NCI-H524 (cell line): ENCODE results near the gene TMEM221.
"Not testable (repeated sequence)": the region's sequence is repeated elsewhere in the genome, so short reads cannot be mapped to it uniquely, and the experiment has no call there.

ENCODE experiments used
- DNase-seq, 2 experiments: peaks; one replicate each; lab custom pipeline; 2025; lab: John Stamatoyannopoulos, UW

Gene TMEM221

DNA sequence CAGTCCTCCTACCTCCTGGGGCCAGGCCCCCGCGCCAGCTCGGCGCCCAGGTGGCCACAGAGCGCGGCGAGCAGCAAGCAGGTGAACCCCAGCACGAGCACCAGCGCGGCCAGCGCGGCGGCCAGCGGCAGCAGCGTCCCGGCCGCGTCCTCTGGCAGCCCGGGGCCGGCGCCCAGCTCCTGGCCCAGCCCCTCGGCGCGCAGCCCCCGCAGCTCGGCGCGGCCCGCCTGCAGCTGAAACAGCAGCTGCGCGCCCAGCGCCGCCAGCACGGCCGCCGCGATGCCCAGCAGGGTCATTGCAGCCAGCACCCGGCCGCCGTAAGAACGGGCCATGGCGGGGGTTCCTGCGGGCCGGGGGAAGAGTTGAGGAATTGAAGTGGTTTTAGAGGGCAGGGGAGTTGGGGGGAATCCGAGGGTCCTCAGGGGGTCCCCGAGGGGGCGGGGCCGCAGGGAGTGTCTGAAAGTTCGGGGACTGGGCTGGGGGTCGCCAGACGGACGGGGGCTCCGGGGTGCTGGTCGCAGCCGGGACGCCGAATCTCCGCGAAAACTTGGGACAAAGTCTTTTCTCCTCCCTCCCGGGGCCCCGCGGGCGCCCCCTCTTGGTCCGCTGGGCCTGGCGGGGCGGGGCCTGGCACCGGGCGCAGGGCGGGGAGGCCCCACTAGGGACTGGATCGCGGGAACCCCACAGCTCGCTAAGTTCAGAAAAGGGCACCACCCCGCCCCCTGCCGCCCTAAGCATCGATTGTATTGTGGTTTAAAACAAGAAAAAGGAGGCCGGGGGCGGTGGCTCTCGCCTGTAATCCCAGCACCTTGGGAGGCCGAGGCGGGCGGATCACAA lies at the start of gene TMEM221:
Gene TMEM221 (minus strand): TSS at position 538 of the 837 bp plus-strand sequence. CDS start 206 bp downstream, at position 332.
- DNase-seq, result peak in 1 of 2 experiments; percentile 25

DNA sequence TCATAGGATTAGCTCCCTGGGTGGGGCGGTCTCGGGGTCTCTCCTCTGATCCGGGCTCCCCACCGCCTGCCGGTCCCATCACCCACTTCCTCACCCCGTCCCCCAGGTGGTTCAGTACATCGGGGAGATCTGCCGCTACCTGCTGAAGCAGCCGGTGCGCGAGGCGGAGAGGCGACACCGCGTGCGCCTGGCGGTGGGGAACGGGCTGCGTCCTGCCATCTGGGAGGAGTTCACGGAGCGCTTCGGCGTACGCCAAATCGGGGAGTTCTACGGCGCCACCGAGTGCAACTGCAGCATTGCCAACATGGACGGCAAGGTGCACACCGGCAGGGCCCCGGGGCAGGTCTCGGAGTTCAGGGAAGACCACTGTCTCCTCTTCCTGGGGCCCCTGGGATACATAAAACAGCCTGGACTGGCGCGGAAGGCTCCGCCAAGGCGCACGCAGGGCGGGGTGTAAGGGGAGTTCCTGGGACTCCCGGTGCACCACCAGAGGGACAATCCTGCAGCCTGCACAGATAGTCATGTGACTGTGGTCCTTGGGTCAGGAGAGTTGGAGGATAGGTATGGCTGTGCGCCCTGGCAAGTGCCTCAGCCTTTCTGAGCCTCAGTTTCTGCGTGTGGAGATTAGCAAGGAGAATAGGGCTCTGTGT lies 48.8 kb upstream of the TMEM221 start:
- DNase-seq, result no peak

DNA sequence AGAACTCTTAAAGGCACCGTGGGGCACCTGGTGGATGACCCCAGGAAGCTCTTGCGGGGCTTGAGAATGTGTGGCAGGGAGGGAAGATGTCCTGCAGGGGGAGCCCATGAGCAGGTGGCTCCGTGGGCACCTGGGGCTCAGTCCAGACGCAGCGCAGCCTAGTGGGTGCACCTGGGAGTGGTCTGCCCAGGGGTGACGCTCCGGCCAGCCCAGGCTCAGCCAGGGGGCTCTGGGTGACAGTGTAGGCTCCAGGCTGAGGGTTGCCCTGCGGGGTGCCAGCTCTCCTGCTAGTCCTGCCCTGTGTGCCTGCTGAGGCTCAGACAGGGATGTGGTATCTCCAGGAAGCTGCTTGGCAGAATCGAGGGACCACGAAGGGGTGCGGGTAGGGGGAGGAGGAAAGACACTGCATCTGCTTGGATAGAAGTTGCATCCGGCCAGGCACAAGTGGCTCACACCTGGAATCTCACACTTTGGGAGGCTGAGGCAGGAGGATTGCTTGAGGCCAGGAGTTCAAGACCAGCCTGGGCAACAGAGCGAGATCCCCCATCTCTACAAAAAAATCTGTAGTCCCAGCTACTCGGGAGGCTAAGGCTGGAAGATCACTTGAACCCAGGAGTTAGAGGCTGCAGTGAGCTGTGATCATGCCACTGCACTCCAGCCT lies 48.0 kb upstream of the TMEM221 start:
- peak; percentile 79 to 80 for DNase-seq

- DNase-seq, result peak in 1 of 2 experiments; percentile 78
Measured at GRCh38 chr19:17495639-17496296, 47.3 kb upstream of the TMEM221 start.

- DNase-seq, result no peak
Measured at GRCh38 chr19:17491287-17491686, 42.8 kb upstream of the TMEM221 start.

DNA sequence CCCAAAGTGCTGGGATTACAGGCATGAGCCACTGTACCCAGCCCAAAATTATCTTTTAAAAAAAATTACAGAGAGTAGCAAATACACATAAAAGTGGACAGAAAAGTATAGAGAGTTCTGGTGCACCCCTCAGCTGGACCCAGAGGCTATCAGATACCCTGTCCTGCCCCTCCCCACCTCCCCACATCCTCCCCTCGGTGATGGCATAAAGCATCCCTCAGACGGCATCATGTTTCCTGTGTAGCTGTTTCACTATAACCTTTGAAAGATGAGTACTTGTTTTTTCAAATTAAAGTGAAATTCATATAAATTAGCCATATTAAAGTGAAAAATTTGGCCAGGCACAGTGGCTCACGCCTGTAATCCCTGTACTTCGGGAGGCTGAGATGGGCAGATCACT lies 41.9 kb upstream of the TMEM221 start:
- DNase-seq, result no peak

GRCh38 chr19:17489392-17490030 lies 41.0 kb upstream of the TMEM221 start:
- no peak for DNase-seq

DNA sequence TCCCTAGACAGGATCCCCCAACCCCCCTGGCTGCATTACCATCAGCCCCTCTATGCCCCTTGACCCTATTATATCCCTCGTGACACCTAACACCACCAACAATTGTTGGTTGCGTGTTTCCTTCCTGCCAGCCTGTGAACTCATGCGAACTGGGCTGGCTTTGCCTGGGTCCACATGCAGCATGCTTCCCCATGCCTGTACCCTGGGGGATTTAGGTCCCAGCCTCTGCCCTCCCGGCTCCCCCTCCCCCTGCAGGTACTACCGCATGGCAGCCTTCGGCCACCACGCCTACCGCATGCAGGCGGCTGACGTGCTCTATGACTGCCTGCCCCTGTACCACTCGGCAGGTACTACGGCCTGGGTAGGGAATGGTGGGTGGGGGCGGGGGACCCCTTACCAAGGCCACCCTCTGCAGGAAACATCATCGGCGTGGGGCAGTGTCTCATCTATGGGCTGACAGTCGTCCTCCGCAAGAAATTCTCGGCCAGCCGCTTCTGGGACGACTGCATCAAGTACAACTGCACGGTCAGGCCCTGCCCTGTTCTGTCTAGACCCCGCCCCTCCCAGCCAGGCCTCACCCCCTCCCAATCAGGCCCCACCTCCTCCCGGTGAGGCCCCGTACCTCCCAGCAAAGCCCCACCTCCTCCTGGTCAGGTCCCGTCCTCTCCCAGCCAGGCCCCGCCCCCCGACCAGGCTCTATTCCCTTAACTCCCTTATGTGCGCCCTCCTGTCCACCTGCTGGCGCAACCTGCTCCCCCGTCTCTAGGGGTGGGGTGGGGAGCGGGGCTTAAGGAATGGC lies 40.3 kb upstream of the TMEM221 start:
- peak in 1 of 2 experiments; percentile 47 for DNase-seq

- DNase-seq, result peak in 1 of 2 experiments; percentile 41
Measured at GRCh38 chr19:17487284-17488121, 39.0 kb upstream of the TMEM221 start.

DNA sequence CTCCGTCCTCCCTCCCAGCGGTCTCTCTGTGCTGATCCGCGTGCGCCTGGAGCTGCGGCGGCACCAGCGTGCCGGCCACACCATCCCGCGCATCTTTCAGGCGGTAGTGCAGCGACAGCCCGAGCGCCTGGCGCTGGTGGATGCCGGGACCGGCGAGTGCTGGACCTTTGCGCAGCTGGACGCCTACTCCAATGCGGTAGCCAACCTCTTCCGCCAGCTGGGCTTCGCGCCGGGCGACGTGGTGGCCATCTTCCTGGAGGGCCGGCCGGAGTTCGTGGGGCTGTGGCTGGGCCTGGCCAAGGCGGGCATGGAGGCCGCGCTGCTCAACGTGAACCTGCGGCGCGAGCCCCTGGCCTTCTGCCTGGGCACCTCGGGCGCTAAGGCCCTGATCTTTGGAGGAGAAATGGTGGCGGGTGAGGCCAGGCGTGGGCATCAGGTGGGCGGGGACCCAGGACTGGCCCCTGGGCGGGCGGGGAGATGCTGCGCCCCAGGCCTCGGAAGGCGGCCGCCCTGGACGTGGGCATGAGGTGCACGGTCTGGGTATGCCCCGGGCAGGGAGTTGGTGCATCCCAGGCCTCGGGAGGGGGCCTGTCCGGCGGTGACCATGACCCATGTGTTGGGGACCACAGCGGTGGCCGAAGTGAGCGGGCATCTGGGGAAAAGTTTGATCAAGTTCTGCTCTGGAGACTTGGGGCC lies 38.2 kb upstream of the TMEM221 start:
- DNase-seq, result no peak

- no peak for DNase-seq
Measured at GRCh38 chr19:17484520-17485185, 36.2 kb upstream of the TMEM221 start.

GRCh38 chr19:17483605-17484002 lies 35.1 kb upstream of the TMEM221 start:
- DNase-seq, result no peak

- DNase-seq, result no peak
Measured at GRCh38 chr19:17482877-17483604, 34.6 kb upstream of the TMEM221 start.

DNA sequence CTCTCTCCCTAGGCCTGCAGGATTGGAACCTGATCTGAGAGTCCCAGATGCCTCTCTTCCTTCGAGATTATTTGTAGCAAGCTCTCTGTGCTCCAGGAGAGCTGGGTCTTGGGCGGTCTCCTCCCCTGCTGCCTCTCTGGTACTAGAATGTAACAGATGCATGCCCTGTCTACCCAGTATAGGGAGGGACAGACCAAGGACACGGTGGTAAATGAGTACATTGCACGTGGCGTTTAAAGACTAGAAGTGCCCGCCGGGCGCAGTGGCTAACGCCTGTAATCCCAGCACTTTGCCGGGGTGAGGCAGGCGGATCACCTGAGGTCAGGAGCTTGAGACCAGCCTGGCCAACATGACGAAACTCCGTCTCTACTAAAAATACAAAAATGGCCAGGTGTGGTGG lies 33.5 kb upstream of the TMEM221 start:
- DNase-seq, result no peak

DNA sequence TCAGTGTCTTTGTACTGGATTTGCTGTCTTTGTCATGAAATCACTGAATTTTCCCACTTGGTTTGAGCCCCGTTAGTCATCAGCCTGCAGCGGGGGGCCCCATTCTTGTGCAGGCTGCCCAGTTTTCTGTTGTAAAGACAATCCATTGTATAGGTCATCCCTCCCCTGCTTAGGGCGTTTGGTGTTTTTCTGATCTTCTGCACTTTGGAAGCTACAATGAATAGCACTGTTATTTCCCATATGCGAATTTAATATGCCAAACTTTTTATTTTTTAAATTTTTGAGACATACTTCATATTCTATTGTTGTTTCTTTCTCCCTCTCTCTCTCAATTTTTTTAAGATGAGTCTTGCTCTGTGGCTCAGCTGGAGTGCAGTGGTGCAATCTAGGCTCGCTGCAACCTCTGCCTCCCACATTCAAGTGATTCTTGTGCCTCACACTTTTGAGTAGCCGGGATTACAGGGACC lies 30.9 kb upstream of the TMEM221 start:
- DNase-seq, result no peak

DNA sequence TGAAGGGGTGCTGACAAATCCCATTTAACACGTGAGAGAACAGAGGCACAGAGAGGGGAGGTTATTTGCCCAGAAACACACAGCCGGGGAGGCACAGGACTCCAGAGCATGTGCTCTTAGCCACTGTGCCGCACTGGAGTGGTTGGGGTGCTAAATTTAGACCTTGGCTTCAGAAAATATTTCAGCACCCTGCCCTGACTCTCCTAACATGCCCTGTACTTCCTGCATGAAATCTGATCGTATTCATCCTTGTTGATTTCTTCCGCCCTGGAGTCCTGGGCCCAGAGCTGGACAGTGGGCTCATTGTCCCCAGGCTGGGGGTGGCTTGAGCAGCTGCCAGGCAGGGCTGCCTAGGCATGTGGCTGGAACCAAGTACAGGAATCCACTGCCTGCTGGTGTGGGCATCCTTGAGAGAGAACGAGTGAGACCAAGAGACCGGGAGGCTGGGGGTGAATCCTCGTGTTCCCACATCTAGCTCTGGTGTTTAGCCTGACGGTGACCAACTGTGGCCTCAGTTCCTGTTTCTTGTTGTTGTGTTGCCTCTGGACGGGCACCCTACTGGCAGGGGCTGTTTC lies 27.2 kb upstream of the TMEM221 start:
- DNase-seq, result no peak

- not testable (repeated sequence) for DNase-seq
Measured at GRCh38 chr19:17475011-17475540, 26.6 kb upstream of the TMEM221 start.
